B cell (primary cell): ENCODE data around the gene SEZ6L2. TPM values are rescaled to one million over a fixed set of nuclear protein-coding genes. Genes with fewer than 3 reads are reported as not detected.

Source experiments
- ATAC-seq: fragments of 200-7000 bp; cut with Tn5 transposase; one replicate; pipeline ENCODE4 v1.10.0; 2021; ENCODE audit warnings: low read depth, mild to moderate bottlenecking, moderate number of reproducible peaks, moderate library complexity
- CTCF ChIA-PET: fragments of 350-600 bp; sonication (Branson Sonifier 250); formaldehyde crosslinking; loops from one replicate; lab custom pipeline; 2021; ENCODE audit warnings: antibody characterized with exemption, inconsistent platforms; lab: Charles Lee
- POLR2A ChIA-PET: fragments of 350-600 bp; sonication (Branson Sonifier 250); formaldehyde crosslinking; loops from one replicate; lab custom pipeline; 2021; ENCODE audit warnings: antibody characterized with exemption; lab: Charles Lee
- DNase-seq: peaks from one replicate; pipeline ENCODE4 v3.0.0; 2013
- H2AFZ ChIP-seq: 2 replicates; pipeline ENCODE4 v1.6.1; 2012; ENCODE audit warnings: mild to moderate bottlenecking, low read depth, low read length; ENCODE audit not compliant: insufficient read depth, poor library complexity, severe bottlenecking
- H3K27ac ChIP-seq, 2 donors: 1 replicate in 1 of 2; 2 replicates in 1 of 2; pipeline ENCODE4 v1.5.1; 2012 to 2013; ENCODE audit warnings: low read length in 2 of 2, mild to moderate bottlenecking in 2 of 2, moderate library complexity in 1 of 2
- H3K27me3 ChIP-seq, 4 experiments: fragments of 200-600 bp in 1 of 4; sonication (generic) in 1 of 4; replicated peaks in 1 of 4; 1 replicate in 2 of 4; 2 replicates in 2 of 4; pipeline versions ENCODE4 v1.6.1 to v1.7.0; 2013 to 2016; ENCODE audit warnings: low read length in 3 of 4, mild to moderate bottlenecking in 2 of 4, mixed read lengths in 1 of 4, moderate library complexity in 1 of 4; ENCODE audit not compliant: insufficient read depth in 4 of 4, control insufficient read depth in 3 of 4; ENCODE audit errors: control extremely low read depth in 1 of 4
- H3K36me3 ChIP-seq, 2 experiments: replicated peaks in 1 of 2; 1 replicate in 1 of 2; 2 replicates in 1 of 2; pipeline versions ENCODE4 v1.6.1 to v1.7.1; 2013; ENCODE audit warnings: low read length in 1 of 2; ENCODE audit not compliant: insufficient read depth in 2 of 2, control insufficient read depth in 1 of 2; ENCODE audit errors: control extremely low read depth in 1 of 2, extremely low read depth in 1 of 2
- H3K4me1 ChIP-seq, 2 donors: fragments of 200-600 bp in 1 of 2; sonication (generic) in 1 of 2; 1 replicate in 1 of 2; 2 replicates in 1 of 2; pipeline versions ENCODE4 v1.5.1 to v1.6.1; 2013 to 2017; ENCODE audit warnings: low read length in 2 of 2; ENCODE audit not compliant: control insufficient read depth in 2 of 2, insufficient read depth in 2 of 2
- H3K4me2 ChIP-seq: replicated peaks from 2 replicates; pipeline ENCODE3; 2012; ENCODE audit warnings: mild to moderate bottlenecking, low read depth, low read length; ENCODE audit not compliant: poor library complexity, severe bottlenecking
- H3K4me3 ChIP-seq, 5 experiments: fragments of 200-600 bp in 1 of 5; sonication (generic) in 1 of 5; 1 replicate in 3 of 5; 2 replicates in 2 of 5; pipeline versions ENCODE4 v1.5.1 to v1.7.0; 2011 to 2016; ENCODE audit warnings: low read length in 4 of 5, mild to moderate bottlenecking in 4 of 5, low read depth in 2 of 5, control low read depth in 1 of 5, moderate library complexity in 1 of 5; ENCODE audit not compliant: insufficient read depth in 1 of 5; ENCODE audit errors: control extremely low read depth in 1 of 5, extremely low read depth in 1 of 5
- H3K79me2 ChIP-seq: fragments of 200-600 bp; sonication (generic); one replicate; pipeline ENCODE4 v1.6.0; 2016; ENCODE audit warnings: low read length; ENCODE audit not compliant: control insufficient read depth, insufficient read depth
- H3K9ac ChIP-seq: fragments of 200-600 bp; sonication (generic); 2 replicates; pipeline ENCODE4 v1.6.1; 2017; ENCODE audit warnings: mild to moderate bottlenecking, low read length, moderate library complexity
- H3K9me3 ChIP-seq, 3 donors: one replicate each; pipeline versions ENCODE4 v1.6.1 to v1.7.1; 2013; ENCODE audit warnings: low read length in 2 of 3; ENCODE audit not compliant: control insufficient read depth in 2 of 3, insufficient read depth in 1 of 3; ENCODE audit errors: control extremely low read depth in 1 of 3
- H4K20me1 ChIP-seq: 2 replicates; pipeline ENCODE4 v1.6.0; 2012; ENCODE audit warnings: mild to moderate bottlenecking, low read length; ENCODE audit not compliant: insufficient read depth, control insufficient read depth, poor library complexity, severe bottlenecking
- H3K27ac Mint-ChIP-seq: one replicate; pipeline ENCODE4 v1.8.0; 2021; ENCODE audit warnings: mixed read lengths
- H3K27me3 Mint-ChIP-seq: one replicate; pipeline ENCODE4 v1.8.0; 2021; ENCODE audit warnings: mixed read lengths
- H3K4me1 Mint-ChIP-seq: one replicate; pipeline ENCODE4 v1.8.0; 2021; ENCODE audit warnings: mixed read lengths
- H3K4me3 Mint-ChIP-seq: one replicate; pipeline ENCODE4 v1.8.0; 2021; ENCODE audit warnings: mixed read lengths
- H3K9me3 Mint-ChIP-seq: one replicate; pipeline ENCODE4 v1.8.0; 2022; ENCODE audit warnings: mixed read lengths; ENCODE audit not compliant: insufficient read depth
- EZH2 ChIP-seq: IDR thresholded peaks from 2 replicates; pipeline ENCODE4 v1.6.1; 2012; ENCODE audit warnings: borderline replicate concordance, low read depth, mild to moderate bottlenecking, moderate library complexity, low read length; ENCODE audit not compliant: insufficient read depth, poor library complexity, severe bottlenecking
- WGBS: methylation state at CpG from one replicate; pipeline ENCODE4 v1.1.5; 2013; ENCODE audit warnings: missing lambda C conversion rate; ENCODE audit not compliant: insufficient coverage; 5-methylcytosine and 5-hydroxymethylcytosine counted together
- intact Hi-C: fragments of 100-400 bp; cut with micrococcal nuclease; formaldehyde crosslinking; loops from one replicate; pipeline ENCODE4 v1.10.0; 2022
- polyA plus RNA-seq: library from polyadenylated mRNA; depleted of rRNA; stranded (reverse); fragments of >200 nt; gene quantifications from 2 replicates; pipeline ENCODE4 v1.2.3, GENCODE V29; 2012
- total RNA-seq, 2 donors: library from RNA; stranded (reverse); fragments of 120-200 nt in 1 of 2; gene quantifications; 1 replicate in 1 of 2; 2 replicates in 1 of 2; pipeline versions ENCODE4 v1.2.3 to v1.2.4, GENCODE V29; 2013 to 2022
- TF ChIP-seq, protein P1 (sequence below): fragments of 200-600 bp; IDR thresholded peaks from one replicate; pipeline ENCODE4 v1.8.0; 2022; ENCODE audit warnings: antibody characterized with exemption, mild to moderate bottlenecking

Gene SEZ6L2
- total and polyA plus RNA-seq, 2 donors (not counting 1 experiment from before 2014, with no cell fraction given): 0.10 TPM; not detected in 1

DNA sequence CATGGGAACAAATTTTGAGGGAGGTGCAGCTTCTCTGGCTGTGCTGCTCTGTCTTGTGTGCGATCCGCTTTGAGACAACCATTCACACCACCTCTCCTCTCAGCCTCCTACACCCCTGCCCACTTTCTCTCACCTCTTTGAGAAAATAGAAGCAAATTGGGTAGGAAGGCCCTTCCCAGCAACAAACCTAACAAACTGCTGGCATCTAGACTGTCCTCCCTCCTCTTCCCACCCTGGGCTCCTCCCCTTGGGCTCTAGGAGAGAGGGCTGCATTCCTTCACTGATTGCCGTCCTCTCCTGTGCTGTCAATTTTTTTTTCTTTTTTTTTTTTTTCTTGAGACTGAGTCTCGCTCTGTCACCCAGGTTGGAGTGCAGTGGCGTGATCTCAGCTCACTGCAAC lies 49.8 kb downstream of the SEZ6L2 start:
- H3K4me3 ChIP-seq: no peak overlapping the region
- Mint-ChIP-seq H3K27me3 (no peaks in the 10 kb centered on the region), H3K27ac (no peak overlapping the region), H3K4me3 (no peak overlapping the region), H3K9me3 (no peaks in the 10 kb centered on the region), H3K4me1 (no peaks in the 10 kb centered on the region)
- POLR2A ChIA-PET: interaction anchor here (1.7 kb wide), 1 partner anchor 42 kb away, joined by 10 read pairs; no protein-coding TSS in a partner anchor
- H3K79me2 ChIP-seq: no peaks in the 10 kb centered on the region
- no peak overlapping the region for H3K4me2 ChIP-seq
- intact Hi-C loops: loop anchor here (2.0 kb wide), 1 partner anchor 29 kb away; the partner anchor contains the start of gene MVP
- DNase-seq (no peak), ATAC-seq (no peak)
- H3K27ac ChIP-seq: no peak overlapping the region
- H3K27me3 ChIP-seq: no peaks in the 10 kb centered on the region
- WGBS: 90% methylated on average over 3 of the region's 5 CpGs
- no peak for TF ChIP-seq EZH2
- CTCF ChIA-PET: interaction anchor here (0.7 to 7.2 kb wide), 15 partner anchors 8 to 172 kb away, joined by 3 to 100 read pairs (median 7); partner anchors contain the start of genes MAZ, MVP and PRRT2
- no peak overlapping the region for H2AFZ ChIP-seq
- peaks cover 0 to 25% of the 10 kb centered on the region in 2 experiments for H3K36me3 ChIP-seq
- no peaks in the 10 kb centered on the region for H4K20me1 ChIP-seq
- no peaks in the 10 kb centered on the region for H3K4me1 ChIP-seq
- no peak overlapping the region for H3K9ac ChIP-seq
- H3K9me3 ChIP-seq: no peaks in the 10 kb centered on the region

DNA sequence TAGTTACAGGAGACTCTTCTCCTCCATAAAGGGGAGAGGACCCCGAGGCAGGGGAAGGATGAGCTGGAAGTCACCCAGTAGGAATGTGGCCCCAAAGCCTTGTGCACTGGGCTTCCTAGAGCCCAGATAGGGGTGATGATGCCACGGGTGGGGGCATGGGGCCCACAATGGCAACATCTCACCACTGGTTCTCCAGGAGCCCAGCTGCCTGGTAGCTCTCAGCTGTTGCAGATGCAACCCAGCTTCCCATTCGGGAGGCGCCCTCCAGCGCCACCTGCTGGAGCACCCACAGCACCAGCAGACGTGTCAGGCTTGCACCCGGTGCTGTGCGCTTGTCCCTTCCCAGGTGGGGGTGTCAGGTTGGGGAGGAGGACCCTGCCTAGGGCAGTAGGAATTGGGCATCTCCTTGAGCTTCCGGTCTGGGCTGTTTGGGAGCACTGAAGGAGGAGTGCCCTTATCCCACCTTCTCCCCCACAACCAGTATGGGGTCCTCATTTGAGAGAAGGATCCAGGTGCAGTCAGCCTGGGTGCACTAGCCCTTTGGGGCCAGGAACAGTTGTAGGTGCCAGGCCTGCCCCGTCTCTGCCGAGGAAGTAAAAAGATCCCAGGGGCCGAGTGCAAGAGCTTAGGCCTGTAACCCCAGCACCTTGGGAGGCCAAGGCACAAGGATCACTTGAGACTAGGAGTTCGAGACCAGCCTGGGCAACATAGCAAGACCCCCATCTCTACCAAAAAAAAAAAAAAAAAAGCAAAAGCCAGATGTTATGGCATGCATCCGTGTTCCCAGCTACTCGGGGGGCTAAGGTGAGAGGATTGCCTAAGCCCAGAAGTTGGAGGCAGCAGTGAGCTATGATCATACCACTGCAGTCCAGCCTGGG lies 50.7 kb downstream of the SEZ6L2 start:
- H3K4me3 Mint-ChIP-seq: no peak overlapping the region
- POLR2A ChIA-PET: interaction anchor here (1.0 to 1.7 kb wide), 3 partner anchors 41 to 147 kb away, joined by 4 to 12 read pairs (median 10); no protein-coding TSS in a partner anchor
- Histone ChIP-seq H3K27ac (no peak overlapping the region), H3K9ac (no peak overlapping the region), H3K27me3 (no peaks in the 10 kb centered on the region), H3K4me1 (no peaks in the 10 kb centered on the region), H3K9me3 (no peaks in the 10 kb centered on the region), H3K4me2 (no peak overlapping the region), H3K36me3 (peaks cover 0 to 27% of the 10 kb centered on the region in 2 experiments), H3K4me3 (no peak overlapping the region), H4K20me1 (no peaks in the 10 kb centered on the region), H2AFZ (no peak overlapping the region), H3K79me2 (no peaks in the 10 kb centered on the region)
- WGBS: 47% methylated on average over 10 of the region's 15 CpGs
- TF ChIP-seq EZH2: no peak
- TF ChIP-seq, protein P1, sequence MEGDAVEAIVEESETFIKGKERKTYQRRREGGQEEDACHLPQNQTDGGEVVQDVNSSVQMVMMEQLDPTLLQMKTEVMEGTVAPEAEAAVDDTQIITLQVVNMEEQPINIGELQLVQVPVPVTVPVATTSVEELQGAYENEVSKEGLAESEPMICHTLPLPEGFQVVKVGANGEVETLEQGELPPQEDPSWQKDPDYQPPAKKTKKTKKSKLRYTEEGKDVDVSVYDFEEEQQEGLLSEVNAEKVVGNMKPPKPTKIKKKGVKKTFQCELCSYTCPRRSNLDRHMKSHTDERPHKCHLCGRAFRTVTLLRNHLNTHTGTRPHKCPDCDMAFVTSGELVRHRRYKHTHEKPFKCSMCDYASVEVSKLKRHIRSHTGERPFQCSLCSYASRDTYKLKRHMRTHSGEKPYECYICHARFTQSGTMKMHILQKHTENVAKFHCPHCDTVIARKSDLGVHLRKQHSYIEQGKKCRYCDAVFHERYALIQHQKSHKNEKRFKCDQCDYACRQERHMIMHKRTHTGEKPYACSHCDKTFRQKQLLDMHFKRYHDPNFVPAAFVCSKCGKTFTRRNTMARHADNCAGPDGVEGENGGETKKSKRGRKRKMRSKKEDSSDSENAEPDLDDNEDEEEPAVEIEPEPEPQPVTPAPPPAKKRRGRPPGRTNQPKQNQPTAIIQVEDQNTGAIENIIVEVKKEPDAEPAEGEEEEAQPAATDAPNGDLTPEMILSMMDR: peak; percentile 78
- intact Hi-C loops: loop anchor here (1.0 to 2.0 kb wide), 4 partner anchors 15 to 156 kb away; partner anchors contain the start of genes CDIPT and MVP
- ATAC-seq (peak; percentile 79), DNase-seq (peak; percentile 75)
- H3K9me3 Mint-ChIP-seq: no peaks in the 10 kb centered on the region
- CTCF ChIA-PET: interaction anchor here (0.6 to 7.2 kb wide), 41 partner anchors 9 to 449 kb away, joined by 3 to 100 read pairs (median 4); partner anchors contain the start of genes CDIPT, KCTD13, KIF22 and MAZ
- H3K27ac Mint-ChIP-seq: no peak overlapping the region
- no peaks in the 10 kb centered on the region for H3K27me3 Mint-ChIP-seq
- no peaks in the 10 kb centered on the region for H3K4me1 Mint-ChIP-seq
